AG04450 (cell line): ENCODE data around the gene SDHAF3. TPM values are rescaled to one million over a fixed set of nuclear protein-coding genes. Genes with fewer than 3 reads are reported as not detected.
"Not testable (repeated sequence)": the region's sequence is repeated elsewhere in the genome, so short reads cannot be mapped to it uniquely, and the experiment has no call there.

ENCODE experiments used
- CTCF ChIA-PET: fragments of 300-600, 350-600 bp; formaldehyde crosslinking; extraction: SDS; loops from one replicate; lab custom pipeline; 2022; ENCODE audit warnings: antibody characterized with exemption, inconsistent platforms; lab: Charles Lee
- POLR2A ChIA-PET: fragments of 350-600 bp; formaldehyde crosslinking; extraction: SDS; loops from one replicate; lab custom pipeline; 2021; ENCODE audit warnings: antibody characterized with exemption, inconsistent platforms; lab: Yijun Ruan, JAX
- DNase-seq: peaks from one replicate; pipeline ENCODE4 v3.0.0-alpha.2; 2011; ENCODE audit warnings: low read depth, low spot score
- H3K27ac ChIP-seq: one replicate; pipeline ENCODE4 v1.5.1; 2012; ENCODE audit warnings: low read depth, low read length, control low read depth
- H3K27me3 ChIP-seq: one replicate; pipeline ENCODE4 v1.6.0; 2012; ENCODE audit warnings: low read length; ENCODE audit not compliant: control insufficient read depth, insufficient read depth
- H3K4me3 ChIP-seq: 2 replicates; pipeline ENCODE4 v1.5.1; 2011; ENCODE audit warnings: mild to moderate bottlenecking, low read depth, low read length, control low read depth
- H3K9me3 ChIP-seq: 2 replicates; pipeline ENCODE4 v1.5.1; 2012; ENCODE audit warnings: low read length; ENCODE audit not compliant: control insufficient read depth, insufficient read depth
- polyA plus RNA-seq: library from polyadenylated mRNA; depleted of rRNA; stranded (reverse); fragments of >200 nt; gene quantifications from 2 replicates; pipeline ENCODE4 v1.2.3, GENCODE V29; 2011
- TF ChIP-seq, protein P1 (sequence below): IDR thresholded peaks from 2 replicates; pipeline ENCODE4 v1.5.1; 2011; ENCODE audit warnings: low read depth, low read length, control low read depth, inconsistent platforms

Gene SDHAF3
- polyA plus RNA-seq, 1 experiment: 13.7 TPM

DNA sequence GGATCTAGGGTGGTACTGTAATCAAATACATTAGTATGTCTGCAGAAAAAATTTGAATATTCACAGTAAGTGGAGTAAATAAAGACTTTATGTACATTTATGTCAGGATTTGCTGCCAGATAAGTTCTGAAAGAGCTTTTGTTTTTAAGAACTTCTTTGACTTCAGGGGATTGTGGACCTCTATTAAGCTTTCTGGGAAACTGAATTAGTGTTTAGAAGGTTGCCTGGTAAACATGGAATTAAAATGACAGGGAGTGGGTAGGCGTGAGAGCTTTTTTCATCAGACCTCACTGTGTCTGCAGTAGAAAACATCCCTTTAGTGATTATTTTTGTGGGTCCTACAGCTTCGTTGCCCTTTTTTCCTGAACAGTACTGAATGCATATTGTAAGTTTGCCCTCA, 15.7 kb downstream of the SDHAF3 start:
- Histone ChIP-seq H3K9me3 (no peaks in the 10 kb centered on the region; the same call in 1 of the 2 replicates), H3K27ac (no peak overlapping the region), H3K27me3 (no peaks in the 10 kb centered on the region), H3K4me3 (no peak overlapping the region)
- POLR2A ChIA-PET: no interaction called here
- CTCF ChIA-PET: interaction anchor here (0.6 to 1.5 kb wide), 4 partner anchors 12 to 16 kb away, joined by 3 to 4 read pairs (median 4); no protein-coding TSS in a partner anchor
- TF ChIP-seq, protein P1, sequence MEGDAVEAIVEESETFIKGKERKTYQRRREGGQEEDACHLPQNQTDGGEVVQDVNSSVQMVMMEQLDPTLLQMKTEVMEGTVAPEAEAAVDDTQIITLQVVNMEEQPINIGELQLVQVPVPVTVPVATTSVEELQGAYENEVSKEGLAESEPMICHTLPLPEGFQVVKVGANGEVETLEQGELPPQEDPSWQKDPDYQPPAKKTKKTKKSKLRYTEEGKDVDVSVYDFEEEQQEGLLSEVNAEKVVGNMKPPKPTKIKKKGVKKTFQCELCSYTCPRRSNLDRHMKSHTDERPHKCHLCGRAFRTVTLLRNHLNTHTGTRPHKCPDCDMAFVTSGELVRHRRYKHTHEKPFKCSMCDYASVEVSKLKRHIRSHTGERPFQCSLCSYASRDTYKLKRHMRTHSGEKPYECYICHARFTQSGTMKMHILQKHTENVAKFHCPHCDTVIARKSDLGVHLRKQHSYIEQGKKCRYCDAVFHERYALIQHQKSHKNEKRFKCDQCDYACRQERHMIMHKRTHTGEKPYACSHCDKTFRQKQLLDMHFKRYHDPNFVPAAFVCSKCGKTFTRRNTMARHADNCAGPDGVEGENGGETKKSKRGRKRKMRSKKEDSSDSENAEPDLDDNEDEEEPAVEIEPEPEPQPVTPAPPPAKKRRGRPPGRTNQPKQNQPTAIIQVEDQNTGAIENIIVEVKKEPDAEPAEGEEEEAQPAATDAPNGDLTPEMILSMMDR: no peak
- no peak for DNase-seq

DNA sequence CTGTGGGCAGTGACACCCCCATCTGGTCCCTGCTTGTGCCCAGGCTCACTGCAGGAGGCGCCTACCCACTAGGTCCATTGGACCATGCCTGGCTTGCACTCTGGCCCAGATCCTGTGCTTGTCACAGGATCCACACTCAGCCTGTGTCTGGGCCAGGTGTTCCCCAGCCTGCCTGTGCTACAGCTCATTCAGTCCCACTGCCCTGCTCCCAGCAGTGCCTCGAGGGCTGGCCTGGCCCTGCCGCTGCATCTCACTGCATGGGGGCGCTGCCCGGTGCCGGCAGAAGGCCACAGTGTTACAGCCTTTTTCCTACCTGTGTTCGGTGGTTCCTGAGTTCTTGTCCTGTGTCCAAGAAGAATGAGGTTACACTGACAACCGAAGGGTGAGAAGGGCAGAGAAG, 21.3 kb downstream of the SDHAF3 start:
- Histone ChIP-seq H3K4me3 (no peak overlapping the region), H3K27ac (no peak overlapping the region), H3K27me3 (no peaks in the 10 kb centered on the region), H3K9me3 (peaks cover 10% of the 10 kb centered on the region)
- TF ChIP-seq, protein P1: no peak
- ChIA-PET POLR2A (no interaction called here), CTCF (no interaction called here)
- no peak for DNase-seq

DNA sequence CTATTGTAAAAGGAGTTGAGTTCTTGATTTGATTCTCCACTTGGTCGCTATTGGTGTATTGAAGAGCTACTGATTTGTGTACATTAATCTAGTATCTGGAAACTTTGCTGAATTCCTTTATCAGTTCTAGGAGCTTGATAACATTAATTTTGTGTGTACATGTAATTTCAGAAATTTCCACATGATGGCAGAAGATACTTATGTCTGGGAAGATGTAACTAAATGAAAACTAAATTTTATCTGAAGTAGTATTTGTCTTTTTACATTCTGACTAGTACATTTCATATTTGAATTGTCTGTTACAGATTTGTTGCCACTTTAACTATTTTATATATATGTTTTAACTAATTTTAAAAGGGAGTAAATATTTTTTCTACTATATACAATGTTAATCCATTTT, 27.6 kb downstream of the SDHAF3 start:
- Histone ChIP-seq H3K4me3 (no peak overlapping the region), H3K27me3 (no peaks in the 10 kb centered on the region), H3K9me3 (peaks cover 3% of the 10 kb centered on the region; the same call in 1 of the 2 replicates), H3K27ac (no peak overlapping the region)
- ChIA-PET CTCF (interaction anchor here (0.6 to 2.7 kb wide), 14 partner anchors 8 to 763 kb away, joined by 3 to 27 read pairs (median 4); no protein-coding TSS in a partner anchor), POLR2A (interaction anchor here (0.6 to 0.7 kb wide), 2 partner anchors 14 to 18 kb away, joined by 4 to 5 read pairs; no protein-coding TSS in a partner anchor)
- DNase-seq: no peak
- TF ChIP-seq, protein P1: peak; percentile 59

DNA sequence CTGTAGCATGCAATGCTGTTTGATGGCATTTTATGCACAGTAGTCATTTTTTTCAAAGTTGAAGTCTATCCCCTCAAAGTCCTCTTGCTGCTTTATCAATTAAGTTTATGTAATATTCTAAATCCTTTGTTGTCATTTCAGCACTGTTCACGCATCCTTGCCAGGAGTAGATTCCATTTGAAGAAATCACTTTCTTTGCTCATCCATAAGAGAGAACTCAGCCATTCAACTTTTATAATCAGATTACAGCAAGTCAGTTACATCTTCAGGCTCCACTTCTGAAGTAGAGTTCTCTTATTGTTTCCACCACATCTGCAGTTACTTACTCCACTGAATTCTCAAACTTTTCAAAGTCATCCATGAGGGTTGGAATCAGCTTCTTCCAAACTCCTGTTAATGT, 32.3 kb downstream of the SDHAF3 start:
- ChIA-PET POLR2A (no interaction called here), CTCF (interaction anchor here (1.8 to 2.3 kb wide), 2 partner anchors 29 to 696 kb away, joined by 7 to 13 read pairs; no protein-coding TSS in a partner anchor)
- Histone ChIP-seq H3K27ac (no peak overlapping the region), H3K27me3 (no peaks in the 10 kb centered on the region), H3K4me3 (no peak overlapping the region), H3K9me3 (no peaks in the 10 kb centered on the region)
- no peak for DNase-seq
- TF ChIP-seq, protein P1: no peak

DNA sequence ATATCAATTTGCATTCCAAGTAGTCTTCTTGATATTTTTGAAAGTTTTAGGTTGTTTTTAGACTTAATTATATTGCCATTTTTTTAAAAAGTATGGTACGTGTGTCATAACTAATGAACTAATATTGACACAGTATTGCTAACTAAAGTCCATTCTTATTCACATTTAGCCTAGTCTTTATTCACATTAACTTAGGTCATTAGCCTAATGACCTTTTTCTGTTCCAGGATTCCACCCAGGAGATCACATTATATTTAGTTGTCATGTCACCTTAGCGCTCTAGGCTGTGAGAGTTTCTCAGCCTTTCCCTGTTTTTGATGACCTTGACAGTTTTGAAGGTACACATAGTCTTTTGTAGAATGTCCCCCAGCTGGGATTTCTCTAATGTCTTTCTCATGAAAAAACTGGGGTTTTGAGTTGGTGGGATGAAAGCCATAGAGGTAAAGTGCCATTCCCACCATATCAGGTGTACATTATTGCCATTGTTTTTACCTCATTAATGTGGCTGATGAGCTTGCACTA, 38.5 kb downstream of the SDHAF3 start:
- Histone ChIP-seq H3K9me3 (peaks cover 5% of the 10 kb centered on the region), H3K27me3 (no peaks in the 10 kb centered on the region), H3K27ac (no peak overlapping the region), H3K4me3 (no peak overlapping the region)
- TF ChIP-seq, protein P1: no peak
- POLR2A ChIA-PET: no interaction called here
- CTCF ChIA-PET: interaction anchor here (0.8 to 2.4 kb wide), 3 partner anchors 11 to 38 kb away, joined by 3 to 18 read pairs (median 3); partner anchors contain the start of gene SDHAF3
- no peak for DNase-seq

DNA sequence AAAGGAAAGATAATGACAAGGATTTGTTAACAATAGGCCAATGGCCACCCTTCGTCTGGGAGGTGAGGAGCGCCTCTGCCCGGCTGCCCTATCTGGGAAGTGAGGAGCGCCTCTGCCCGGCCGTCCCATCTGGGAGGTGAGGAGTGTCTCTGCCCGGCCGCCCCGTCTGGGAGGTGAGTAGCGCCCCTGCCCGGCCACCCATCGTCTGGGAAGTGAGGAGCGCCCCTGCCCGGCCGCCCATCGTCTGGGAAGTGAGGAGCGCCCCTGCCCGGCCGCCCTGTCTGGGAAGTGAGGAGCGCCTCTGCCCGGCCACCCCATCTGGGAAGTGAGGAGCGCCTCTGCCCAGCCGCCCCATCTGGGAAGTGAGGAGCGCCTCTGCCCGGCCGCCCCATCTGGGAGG, 42.5 kb downstream of the SDHAF3 start:
- H3K9me3 ChIP-seq, H3K27me3 ChIP-seq, POLR2A ChIA-PET, H3K27ac ChIP-seq, DNase-seq, H3K4me3 ChIP-seq: not testable (repeated sequence)
- CTCF ChIA-PET: interaction anchor here (0.5 to 0.6 kb wide), 2 partner anchors 96 to 925 kb away, joined by 3 to 4 read pairs; no protein-coding TSS in a partner anchor

DNA sequence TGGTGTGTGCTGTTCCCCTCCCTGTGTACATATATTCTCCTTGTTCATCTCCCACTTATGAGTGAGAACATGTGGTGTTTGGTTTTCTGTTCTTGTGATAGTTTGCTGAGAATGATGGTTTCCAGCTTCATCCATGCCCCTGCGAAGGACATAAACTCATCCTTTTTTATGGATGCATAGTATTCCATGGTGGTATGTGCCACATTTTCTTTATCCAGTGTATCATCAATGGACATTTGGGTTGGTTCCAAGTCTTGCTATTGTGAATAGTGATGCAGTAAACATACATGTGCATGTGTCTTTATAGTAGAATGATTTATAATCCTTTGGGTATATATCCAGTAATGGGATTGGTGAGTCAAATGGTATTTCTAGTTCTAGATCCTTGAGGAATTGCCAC, 44.1 kb downstream of the SDHAF3 start:
- H3K4me3 ChIP-seq, H3K27ac ChIP-seq, H3K9me3 ChIP-seq, POLR2A ChIA-PET, H3K27me3 ChIP-seq, DNase-seq: not testable (repeated sequence)
- CTCF ChIA-PET: interaction anchor here (1.0 kb wide), 1 partner anchor 17 kb away, joined by 3 read pairs; no protein-coding TSS in a partner anchor
